HG02870 (cell line): ENCODE measurements around the gene ANGPTL4.
"Not testable (repeated sequence)": the region's sequence is repeated elsewhere in the genome, so short reads cannot be mapped to it uniquely, and the experiment has no call there.

Experiments used
- ATAC-seq: cut with Tn5 transposase; IDR thresholded peaks from one replicate; pipeline ENCODE4 v1.9.1; 2021; ENCODE audit warnings: mild to moderate bottlenecking, moderate library complexity; ENCODE audit not compliant: unreplicated experiment

ANGPTL4 gene

DNA sequence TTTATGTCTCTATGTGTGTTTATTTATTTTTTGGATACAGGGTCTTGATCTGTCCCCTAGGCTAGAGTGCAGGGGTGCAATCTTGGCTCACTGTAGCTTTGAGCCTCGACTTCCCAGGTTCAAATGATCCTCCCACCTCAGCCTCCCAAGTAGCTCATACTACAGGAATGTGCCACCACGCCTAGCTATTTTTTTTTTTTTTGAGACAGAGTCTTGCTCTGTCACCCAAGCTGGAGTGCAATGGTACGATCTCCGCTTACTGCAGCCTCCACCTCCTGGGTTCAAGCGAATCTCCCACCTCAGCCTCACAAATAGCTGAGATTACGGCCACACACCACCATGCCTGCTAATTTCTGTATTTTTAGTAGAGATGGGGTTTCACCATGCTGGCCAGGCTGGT lies 5.0 kb upstream of the ANGPTL4 start:
- no peak for ATAC-seq

DNA sequence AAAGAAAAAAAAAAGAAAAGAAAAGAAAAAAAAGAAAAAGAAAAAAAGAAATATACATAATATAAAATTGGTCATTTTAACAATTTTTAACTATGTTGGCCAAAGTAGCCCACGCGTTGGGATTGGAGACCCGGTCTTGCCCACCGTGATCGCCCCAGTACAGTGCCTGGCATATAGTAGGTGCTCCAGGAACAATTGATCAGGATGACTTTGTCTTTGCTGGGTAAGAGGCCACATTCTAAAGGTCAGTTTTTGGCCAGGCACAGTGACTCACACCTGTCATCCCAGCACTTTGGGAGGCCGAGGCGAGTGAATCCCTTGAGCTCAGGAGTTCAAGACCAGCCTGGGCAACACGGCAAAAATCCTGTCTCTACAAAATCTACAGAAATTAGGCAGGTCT lies 3.8 kb upstream of the ANGPTL4 start:
- ATAC-seq, result no peak

DNA sequence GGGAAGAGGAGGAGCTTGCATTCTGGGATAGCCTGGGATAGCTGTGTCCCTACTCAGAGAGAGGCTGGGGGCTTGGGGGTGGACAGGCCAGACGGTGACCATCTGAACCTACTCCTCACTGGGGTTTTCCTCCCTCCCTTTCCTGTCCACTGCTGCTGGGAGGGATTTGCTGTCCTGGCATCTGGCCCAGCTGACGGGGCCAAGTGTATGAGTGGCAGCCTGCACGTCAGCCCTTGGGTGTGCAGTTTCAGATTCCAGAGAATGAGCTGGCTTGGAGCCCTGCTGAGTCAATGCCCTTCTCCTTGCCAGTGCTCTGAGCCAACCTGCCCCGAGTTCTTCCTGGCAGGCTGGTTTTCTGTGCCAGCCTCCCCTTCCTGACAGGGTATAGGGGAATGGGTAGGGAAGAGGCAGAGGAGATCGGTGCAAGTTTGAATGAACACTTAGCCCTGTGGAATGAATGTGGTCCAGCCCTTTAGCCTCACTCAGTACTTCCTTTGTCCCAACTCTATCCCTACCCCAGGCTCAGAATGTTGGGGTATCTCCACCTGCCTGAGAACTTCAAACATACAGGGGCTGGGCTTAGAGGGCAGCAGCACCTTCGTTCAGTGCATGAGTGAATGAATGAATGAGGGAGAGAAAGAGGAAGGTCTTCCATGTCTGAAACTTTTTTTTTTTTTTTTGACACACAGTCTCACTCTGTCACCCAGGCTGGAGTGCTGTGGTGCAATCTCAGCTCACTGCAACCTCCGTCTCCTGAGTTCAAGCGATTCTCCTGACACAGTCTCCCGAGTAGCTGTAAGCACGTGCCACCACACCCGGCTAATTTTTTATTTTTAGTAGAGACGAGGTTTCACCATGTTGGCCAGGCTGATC lies 1.8 kb upstream of the ANGPTL4 start:
- no peak for ATAC-seq

GRCh38 chr19:8366121-8366581 lies 2.2 kb downstream of the ANGPTL4 start:
- no peak for ATAC-seq

DNA sequence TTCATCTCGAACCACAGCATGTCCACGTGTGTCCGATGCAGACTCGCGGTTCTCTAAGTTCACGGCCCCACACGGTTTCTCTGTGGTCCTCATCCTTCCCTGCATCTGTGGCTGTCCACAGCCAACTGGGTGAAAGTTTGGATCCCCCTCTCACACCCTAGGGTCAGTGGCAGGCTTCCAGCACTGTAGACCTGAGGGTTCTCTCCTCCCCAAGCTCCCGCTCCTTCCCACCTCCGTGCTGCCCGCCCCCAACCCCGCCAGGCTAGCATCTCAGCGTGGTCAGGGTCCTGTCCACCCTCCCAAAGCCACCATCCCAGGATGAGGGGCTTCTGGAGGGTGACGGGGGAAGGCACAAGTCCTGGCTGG lies 3.0 kb downstream of the ANGPTL4 start:
- no peak for ATAC-seq

GRCh38 chr19:8367327-8368001 lies 3.5 kb downstream of the ANGPTL4 start:
- ATAC-seq, result no peak

- ATAC-seq, result no peak
Observed at GRCh38 chr19:8370176-8371010, 6.4 kb downstream of the ANGPTL4 start.

GRCh38 chr19:8371011-8371804 lies 7.3 kb downstream of the ANGPTL4 start:
- ATAC-seq, result no peak

DNA sequence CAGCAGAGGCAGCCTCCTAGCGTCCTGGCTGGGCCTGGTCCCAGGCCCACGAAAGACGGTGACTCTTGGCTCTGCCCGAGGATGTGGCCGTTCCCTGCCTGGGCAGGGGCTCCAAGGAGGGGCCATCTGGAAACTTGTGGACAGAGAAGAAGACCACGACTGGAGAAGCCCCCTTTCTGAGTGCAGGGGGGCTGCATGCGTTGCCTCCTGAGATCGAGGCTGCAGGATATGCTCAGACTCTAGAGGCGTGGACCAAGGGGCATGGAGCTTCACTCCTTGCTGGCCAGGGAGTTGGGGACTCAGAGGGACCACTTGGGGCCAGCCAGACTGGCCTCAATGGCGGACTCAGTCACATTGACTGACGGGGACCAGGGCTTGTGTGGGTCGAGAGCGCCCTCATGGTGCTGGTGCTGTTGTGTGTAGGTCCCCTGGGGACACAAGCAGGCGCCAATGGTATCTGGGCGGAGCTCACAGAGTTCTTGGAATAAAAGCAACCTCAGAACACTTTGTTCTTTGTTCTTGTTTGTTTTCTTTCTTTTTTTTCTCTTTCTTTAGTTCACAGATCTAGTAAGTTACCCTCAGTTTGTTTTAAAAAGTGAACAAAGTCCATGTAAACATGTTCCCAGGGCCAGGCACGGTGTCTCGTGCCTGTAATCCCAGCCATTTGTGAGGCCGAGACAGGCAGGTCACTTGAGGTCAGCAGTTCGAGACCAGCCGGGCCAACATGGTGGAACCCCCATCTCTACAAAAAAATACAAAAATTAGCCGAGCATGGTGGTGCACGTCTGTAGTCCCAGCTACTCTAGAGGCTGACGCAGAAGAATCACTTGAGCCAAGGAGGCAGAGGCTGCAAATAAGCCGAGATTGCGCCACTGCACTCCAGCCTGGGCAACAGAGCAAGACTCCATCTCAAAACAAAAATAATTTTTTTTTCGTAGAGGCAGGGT lies 10.2 kb downstream of the ANGPTL4 start:
- no peak for ATAC-seq

DNA sequence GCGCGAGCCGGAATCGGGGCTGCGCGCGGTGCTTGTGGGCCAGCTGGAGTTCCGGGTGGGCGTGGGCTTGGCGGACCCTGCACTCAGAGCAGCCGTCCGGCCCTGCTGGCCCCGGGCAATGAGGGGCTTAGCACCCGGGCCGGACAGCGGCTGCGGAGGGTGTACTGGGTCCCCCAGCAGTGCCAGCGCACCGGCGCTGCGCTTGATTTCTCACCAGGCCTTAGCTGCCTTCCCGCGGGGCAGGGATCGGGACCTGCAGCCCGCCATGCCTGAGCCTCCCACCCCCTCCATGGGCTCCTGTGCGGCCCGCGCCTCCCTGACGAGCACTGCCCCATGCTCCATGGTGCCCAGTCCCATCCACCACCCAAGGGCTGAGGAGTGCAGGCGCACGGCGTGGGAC lies 11.8 kb downstream of the ANGPTL4 start:
- not testable (repeated sequence) for ATAC-seq

- not testable (repeated sequence) for ATAC-seq
Observed at GRCh38 chr19:8376373-8376974, 12.5 kb downstream of the ANGPTL4 start.

DNA sequence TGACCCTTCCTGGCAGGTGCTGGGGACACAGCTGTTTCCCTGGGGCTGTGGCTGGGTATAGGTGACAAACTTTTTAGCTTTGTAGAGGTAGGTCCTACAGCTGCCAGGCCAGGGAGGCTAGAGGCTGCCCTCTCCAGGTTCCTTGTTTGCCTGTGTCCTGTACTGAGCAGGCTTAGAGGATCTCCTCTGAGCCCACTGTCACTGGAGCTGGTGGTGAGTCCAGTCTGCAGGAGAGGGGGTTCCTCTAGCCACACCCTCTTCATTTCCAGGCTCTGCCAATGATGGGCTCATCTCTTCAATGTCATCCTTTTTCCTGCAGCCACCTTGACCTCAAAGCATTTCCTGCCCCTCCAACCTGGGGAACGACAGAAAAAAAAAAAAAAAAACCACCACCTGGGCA lies 13.6 kb downstream of the ANGPTL4 start:
- no peak for ATAC-seq

DNA sequence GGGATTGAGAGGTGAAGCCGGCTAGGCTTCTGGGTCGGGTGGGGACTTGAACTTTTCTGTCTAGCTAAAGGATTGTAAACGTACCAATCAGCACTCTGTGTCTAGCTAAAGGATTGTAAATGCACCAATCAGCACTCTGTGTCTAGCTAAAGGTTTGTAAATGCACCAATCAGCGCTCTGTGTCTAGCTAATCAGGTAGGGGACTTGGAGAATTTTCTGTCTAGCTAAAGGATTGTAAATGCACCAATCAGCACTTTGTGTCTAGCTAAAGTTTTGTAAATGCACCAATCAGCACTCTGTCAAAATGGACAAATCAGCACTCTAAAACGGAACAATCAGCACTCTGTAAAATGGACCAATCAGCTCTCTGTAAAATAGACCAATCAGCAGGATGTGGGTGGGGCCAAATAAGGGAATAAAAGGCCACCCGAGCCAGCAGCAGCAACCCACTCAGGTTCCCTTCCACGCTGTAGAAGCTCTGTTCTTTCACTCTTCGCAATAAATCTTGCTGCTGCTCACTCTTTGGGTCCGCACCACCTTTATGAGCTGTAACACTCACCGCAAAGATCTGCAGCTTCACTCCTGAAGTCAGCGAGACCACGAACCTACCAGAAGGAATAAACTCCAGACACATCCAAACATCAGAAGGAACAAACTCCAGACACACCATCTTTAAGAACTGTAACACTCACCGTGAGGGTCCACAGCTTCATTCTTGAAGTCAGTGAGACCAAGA lies 15.4 kb downstream of the ANGPTL4 start:
- ATAC-seq, result not testable (repeated sequence)

DNA sequence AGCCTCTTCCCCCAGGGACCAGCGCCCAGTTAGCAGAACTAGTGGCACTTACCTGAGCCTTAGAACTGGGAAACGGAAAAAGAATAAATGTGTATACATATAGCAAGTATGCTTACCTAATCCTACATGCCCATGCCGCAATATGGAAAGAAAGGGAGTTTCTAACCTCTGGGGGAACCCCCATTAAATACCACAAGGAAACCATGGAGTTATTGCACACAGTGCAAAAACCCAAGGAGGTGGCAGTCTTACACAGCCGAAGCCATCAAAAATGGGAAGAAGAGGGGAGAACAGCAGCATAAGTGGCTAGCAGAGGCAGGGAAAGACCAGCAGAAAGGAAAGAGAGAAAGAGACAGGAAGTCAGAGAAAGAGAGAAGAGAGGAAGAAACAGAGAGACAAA lies 20.6 kb downstream of the ANGPTL4 start:
- not testable (repeated sequence) for ATAC-seq

- ATAC-seq, result not testable (repeated sequence)
Observed at GRCh38 chr19:8385103-8385502, 21.1 kb downstream of the ANGPTL4 start.

DNA sequence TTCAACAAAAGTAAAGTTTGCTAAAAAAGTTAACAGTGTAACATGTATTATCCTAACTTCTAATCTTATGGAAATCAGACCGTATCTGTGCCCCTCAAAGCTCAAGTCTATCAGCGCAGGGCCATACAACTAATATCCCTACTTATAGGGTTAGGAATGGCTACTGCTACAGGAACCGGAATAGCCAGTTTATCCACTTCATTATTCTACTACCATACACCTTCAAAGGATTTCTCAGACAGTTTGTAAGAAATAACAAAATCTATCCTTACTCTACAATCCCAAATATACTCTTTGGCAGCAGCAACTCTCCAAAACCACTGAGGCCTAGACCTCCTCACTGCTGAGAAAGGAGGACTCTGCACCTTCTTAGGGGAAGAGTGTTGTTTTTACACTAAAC lies 21.6 kb downstream of the ANGPTL4 start:
- ATAC-seq, result not testable (repeated sequence)

DNA sequence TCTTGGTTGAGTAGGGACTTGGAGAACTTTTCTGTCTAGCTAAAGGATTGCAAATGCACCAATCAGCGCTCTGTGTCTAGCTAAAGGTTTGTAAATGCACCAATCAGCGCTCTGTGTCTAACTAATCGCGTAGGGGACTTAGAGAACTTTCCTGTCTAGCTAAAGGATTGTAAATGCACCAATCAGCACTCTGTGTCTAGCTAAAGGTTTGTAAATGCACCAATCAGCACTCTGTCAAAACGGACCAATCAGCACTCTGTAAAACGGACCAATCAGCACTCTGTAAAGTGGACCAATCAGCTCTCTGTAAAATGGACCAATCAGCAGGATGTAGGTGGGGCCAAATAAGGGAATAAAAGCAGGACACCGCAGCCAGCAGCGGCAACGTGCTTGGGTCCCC lies 22.5 kb downstream of the ANGPTL4 start:
- ATAC-seq, result not testable (repeated sequence)

- no peak for ATAC-seq
Observed at GRCh38 chr19:8386990-8387389, 23.0 kb downstream of the ANGPTL4 start.
